ENCODE results near the gene PRR3. TPM values are rescaled to one million over a fixed set of nuclear protein-coding genes. Genes with fewer than 3 reads are reported as not detected.

The PRR3 gene
- polyA plus RNA-seq, 1 of the 3 experiments (the other 2 are of a cell fraction), result 21.2 TPM

- DNase-seq, result no peak
- no peaks in the 10 kb centered on the region for H3K9me2 ChIP-seq
- H3K9ac ChIP-seq, result no peak overlapping the region
- H3K4me1 ChIP-seq (ENCODE audit: control insufficient read depth in 1 of 2, insufficient read depth in 2 of 2, low read depth in 1 of 2, low read length in 1 of 2), result peaks cover 0 to 5% of the 10 kb centered on the region in 2 experiments; a peak in 1 of 4 replicates
- no peak overlapping the region for H3K4me3 ChIP-seq (ENCODE audit: low read depth in 2 of 2, low read length in 1 of 2)
- H3K27me3 ChIP-seq (ENCODE audit: insufficient read depth), result no peaks in the 10 kb centered on the region
- no peaks in the 10 kb centered on the region for H3K79me2 ChIP-seq (ENCODE audit: insufficient read depth)
- H2AFZ ChIP-seq (ENCODE audit: low read depth), result no peak overlapping the region
- no peak overlapping the region for H3K4me2 ChIP-seq
- ChIA-PET POLR2A (no interaction called here), CTCF (interaction anchor here (1.3 to 1.7 kb wide), 2 partner anchors 56 to 59 kb away, joined by 4 to 6 read pairs; no protein-coding TSS in a partner anchor)
- no peak overlapping the region for H3K27ac ChIP-seq (ENCODE audit: low read depth in 2 of 2, low read length in 1 of 2)
- no peaks in the 10 kb centered on the region for H3K9me3 ChIP-seq
- no peaks in the 10 kb centered on the region for H4K20me1 ChIP-seq (ENCODE audit: insufficient read depth)
- peaks cover 3% of the 10 kb centered on the region for H3F3A ChIP-seq (replicated peaks; ENCODE audit: insufficient read depth)
- WGBS (ENCODE audit: low lambda C conversion rate), result 71% methylated on average over 3 of the region's 3 CpGs
- H3K36me3 ChIP-seq (replicated peaks in 1 of 2; ENCODE audit: control insufficient read depth in 1 of 2, insufficient read depth in 2 of 2, low read length in 1 of 2), result no peaks in the 10 kb centered on the region
- TF ChIP-seq USF2 (IDR thresholded peaks at IDR 0.05; ENCODE audit: borderline replicate concordance, low read depth, low read length) (no peak), TEAD4 (IDR thresholded peaks at IDR 0.05; ENCODE audit: borderline replicate concordance, insufficient read depth) (no peak), FOXM1 (IDR thresholded peaks at IDR 0.05; ENCODE audit: low read depth) (no peak), NRF1 (IDR thresholded peaks at IDR 0.05; ENCODE audit: low read depth, low read length) (no peak)
Observed at GRCh38 chr6:30537931-30538330, 19.2 kb upstream of the PRR3 start.

DNA sequence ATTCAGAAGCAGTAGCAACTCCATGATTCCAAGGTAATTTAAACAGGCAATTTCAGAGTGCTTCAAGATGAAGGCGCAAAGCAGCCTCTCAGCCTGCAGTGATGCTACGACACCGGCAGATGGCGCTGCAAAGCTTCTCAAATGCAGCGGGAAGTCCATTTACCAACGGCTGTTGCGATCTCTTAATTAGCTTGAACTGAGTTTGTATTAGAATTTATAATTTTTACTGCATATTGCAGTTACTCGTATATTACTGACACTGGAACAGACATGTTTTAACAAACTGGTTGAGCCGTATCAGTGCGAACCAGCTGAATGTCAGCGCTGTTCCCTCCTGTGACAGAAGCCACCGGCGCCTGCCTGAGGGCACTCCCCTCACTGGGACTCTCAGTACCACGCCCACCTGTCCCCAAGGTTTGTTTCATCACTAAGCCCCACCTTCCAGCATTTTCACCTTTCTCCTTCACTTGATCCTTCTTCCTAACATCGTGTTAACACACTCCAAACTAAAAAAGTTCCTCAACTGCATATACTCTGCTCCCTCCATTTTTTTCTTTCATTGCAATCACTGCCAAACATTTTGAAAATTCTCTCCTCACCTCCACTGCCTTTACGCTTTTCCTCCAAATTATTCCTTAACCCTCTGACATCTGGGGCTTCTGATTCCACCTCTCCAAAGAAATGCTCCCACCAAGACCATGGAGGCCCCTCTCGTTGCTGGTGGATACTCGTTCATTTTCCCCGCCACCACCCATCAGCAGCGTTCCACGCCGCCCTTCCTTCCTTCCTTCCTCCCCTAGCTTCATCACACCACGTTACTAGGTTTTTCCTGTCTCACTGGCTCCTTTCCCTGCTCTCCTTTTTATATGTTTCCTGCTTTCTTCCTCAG lies 15.3 kb upstream of the PRR3 start:
- DNase-seq, result peak; percentile 66
- Histone ChIP-seq H3K36me3 (replicated peaks in 1 of 2; ENCODE audit: control insufficient read depth in 1 of 2, insufficient read depth in 2 of 2, low read length in 1 of 2) (peaks cover 0 to 16% of the 10 kb centered on the region in 2 experiments), H3K79me2 (ENCODE audit: insufficient read depth) (no peaks in the 10 kb centered on the region), H3K27me3 (ENCODE audit: insufficient read depth) (no peaks in the 10 kb centered on the region), H3K4me1 (ENCODE audit: control insufficient read depth in 1 of 2, insufficient read depth in 2 of 2, low read depth in 1 of 2, low read length in 1 of 2) (peaks cover 3 to 5% of the 10 kb centered on the region in 2 experiments; a peak in 1 of 4 replicates), H3K9me2 (no peaks in the 10 kb centered on the region), H3K27ac (ENCODE audit: low read depth in 2 of 2, low read length in 1 of 2) (no peak overlapping the region), H3K9me3 (no peaks in the 10 kb centered on the region), H3F3A (replicated peaks; ENCODE audit: insufficient read depth) (peaks cover 8% of the 10 kb centered on the region), H4K20me1 (ENCODE audit: insufficient read depth) (no peaks in the 10 kb centered on the region), H3K4me3 (ENCODE audit: low read depth in 2 of 2, low read length in 1 of 2) (peak overlapping the region; percentile 39 to 55), H3K4me2 (peak overlapping the region; percentile 78), H3K9ac (no peak overlapping the region), H2AFZ (ENCODE audit: low read depth) (0 out of 2 replicates have a peak overlapping the region, but pooled peaks have one; percentile 17)
- 28% methylated on average over 23 of the region's 23 CpGs for WGBS (ENCODE audit: low lambda C conversion rate)
- POLR2A ChIA-PET, result interaction anchor here (0.9 to 1.5 kb wide), 4 partner anchors 10 to 73 kb away, joined by 3 to 4 read pairs (median 3); no protein-coding TSS in a partner anchor
- CTCF ChIA-PET, result interaction anchor here (0.7 to 11.3 kb wide), 41 partner anchors 11 to 527 kb away, joined by 3 to 203 read pairs (median 5); partner anchors contain the start of genes ABCF1, C6orf136, GNL1 and HLA-E
- TF ChIP-seq POLR2AphosphoS5 (IDR thresholded peaks at IDR 0.05; ENCODE audit: low read depth, low read length) (no peak), EZH2phosphoT487 (IDR thresholded peaks at IDR 0.05; ENCODE audit: borderline replicate concordance, low read depth) (no peak), RFX5 (IDR thresholded peaks at IDR 0.05; ENCODE audit: low read length) (no peak; the same call in 1 of the 2 replicates), JUND (IDR thresholded peaks at IDR 0.05) (no peak), RAD21 (IDR thresholded peaks at IDR 0.05; ENCODE audit: low read length) (peak; percentile 73), USF2 (IDR thresholded peaks at IDR 0.05; ENCODE audit: borderline replicate concordance, low read depth, low read length) (no peak), SIN3A (IDR thresholded peaks at IDR 0.05; ENCODE audit: borderline replicate concordance, low read depth, low read length) (0 out of 2 replicates have a peak, but pooled peaks have one; percentile 17), RXRA (IDR thresholded peaks at IDR 0.05; ENCODE audit: borderline replicate concordance, low read depth) (no peak), RCOR1 (IDR thresholded peaks at IDR 0.05; ENCODE audit: low read length) (no peak), FOSL2 (IDR thresholded peaks at IDR 0.05; ENCODE audit: borderline replicate concordance, low read depth) (no peak), MXI1 (IDR thresholded peaks at IDR 0.05; ENCODE audit: low read depth, low read length) (no peak), CTCF (IDR thresholded peaks at IDR 0.05) (peak; percentile 99), NRF1 (IDR thresholded peaks at IDR 0.05; ENCODE audit: low read depth, low read length) (no peak), TCF12 (IDR thresholded peaks at IDR 0.05) (no peak)
- TF ChIP-seq, protein P1, sequence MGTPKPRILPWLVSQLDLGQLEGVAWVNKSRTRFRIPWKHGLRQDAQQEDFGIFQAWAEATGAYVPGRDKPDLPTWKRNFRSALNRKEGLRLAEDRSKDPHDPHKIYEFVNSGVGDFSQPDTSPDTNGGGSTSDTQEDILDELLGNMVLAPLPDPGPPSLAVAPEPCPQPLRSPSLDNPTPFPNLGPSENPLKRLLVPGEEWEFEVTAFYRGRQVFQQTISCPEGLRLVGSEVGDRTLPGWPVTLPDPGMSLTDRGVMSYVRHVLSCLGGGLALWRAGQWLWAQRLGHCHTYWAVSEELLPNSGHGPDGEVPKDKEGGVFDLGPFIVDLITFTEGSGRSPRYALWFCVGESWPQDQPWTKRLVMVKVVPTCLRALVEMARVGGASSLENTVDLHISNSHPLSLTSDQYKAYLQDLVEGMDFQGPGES (IDR thresholded peaks at IDR 0.05; ENCODE audit: low read depth, low read length), result no peak
